Activated B cell treated with CpG ODN at 0.5 μM for 24 hours (primary cell): Measurements from ENCODE around the gene SMIM12. TPM values are rescaled to one million over a fixed set of nuclear protein-coding genes. Genes with fewer than 3 reads are reported as not detected.

Experiments
- ATAC-seq: fragments of 200-7000 bp; cut with Tn5 transposase; one replicate; pipeline ENCODE4 v1.10.0; 2021; ENCODE audit warnings: low read depth, mild to moderate bottlenecking, moderate library complexity
- CTCF ChIA-PET: fragments of 350-600 bp; sonication (Branson Sonifier 250); formaldehyde crosslinking; loops from one replicate; lab custom pipeline; 2021; ENCODE audit warnings: antibody characterized with exemption; lab: Charles Lee
- POLR2A ChIA-PET: fragments of 350-600 bp; sonication (Branson Sonifier 250); formaldehyde crosslinking; loops from one replicate; lab custom pipeline; 2021; ENCODE audit warnings: antibody characterized with exemption; lab: Charles Lee
- DNase-seq: peaks from one replicate; pipeline ENCODE4 v3.0.0; 2022
- H3K27ac Mint-ChIP-seq: one replicate; pipeline ENCODE4 v1.8.0; 2020; ENCODE audit warnings: mixed read lengths
- H3K27me3 Mint-ChIP-seq: one replicate; pipeline ENCODE4 v1.8.0; 2021; ENCODE audit warnings: mixed read lengths
- H3K36me3 Mint-ChIP-seq: one replicate; pipeline ENCODE4 v1.8.0; 2021; ENCODE audit warnings: low read depth, mixed read lengths
- H3K4me1 Mint-ChIP-seq: one replicate; pipeline ENCODE4 v1.8.0; 2021; ENCODE audit warnings: mixed read lengths
- H3K4me3 Mint-ChIP-seq: one replicate; pipeline ENCODE4 v1.8.0; 2020; ENCODE audit warnings: mild to moderate bottlenecking, mixed read lengths
- H3K9me3 Mint-ChIP-seq: one replicate; pipeline ENCODE4 v1.8.0; 2020; ENCODE audit warnings: mixed read lengths
- intact Hi-C: fragments of 100-400 bp; cut with micrococcal nuclease; formaldehyde crosslinking; loops from one replicate; pipeline ENCODE4 v1.15.1; 2024
- total RNA-seq: library from RNA; stranded (reverse); gene quantifications from 2 replicates; pipeline ENCODE4 v1.2.3, GENCODE V29; 2022
- TF ChIP-seq, protein P1 (sequence below): fragments of 200-600 bp; IDR thresholded peaks from one replicate; pipeline ENCODE4 v1.8.0; 2022; ENCODE audit warnings: antibody characterized with exemption, mild to moderate bottlenecking

Gene SMIM12
- total RNA-seq, 1 donor from 2014 or later, result 45.9 TPM

DNA sequence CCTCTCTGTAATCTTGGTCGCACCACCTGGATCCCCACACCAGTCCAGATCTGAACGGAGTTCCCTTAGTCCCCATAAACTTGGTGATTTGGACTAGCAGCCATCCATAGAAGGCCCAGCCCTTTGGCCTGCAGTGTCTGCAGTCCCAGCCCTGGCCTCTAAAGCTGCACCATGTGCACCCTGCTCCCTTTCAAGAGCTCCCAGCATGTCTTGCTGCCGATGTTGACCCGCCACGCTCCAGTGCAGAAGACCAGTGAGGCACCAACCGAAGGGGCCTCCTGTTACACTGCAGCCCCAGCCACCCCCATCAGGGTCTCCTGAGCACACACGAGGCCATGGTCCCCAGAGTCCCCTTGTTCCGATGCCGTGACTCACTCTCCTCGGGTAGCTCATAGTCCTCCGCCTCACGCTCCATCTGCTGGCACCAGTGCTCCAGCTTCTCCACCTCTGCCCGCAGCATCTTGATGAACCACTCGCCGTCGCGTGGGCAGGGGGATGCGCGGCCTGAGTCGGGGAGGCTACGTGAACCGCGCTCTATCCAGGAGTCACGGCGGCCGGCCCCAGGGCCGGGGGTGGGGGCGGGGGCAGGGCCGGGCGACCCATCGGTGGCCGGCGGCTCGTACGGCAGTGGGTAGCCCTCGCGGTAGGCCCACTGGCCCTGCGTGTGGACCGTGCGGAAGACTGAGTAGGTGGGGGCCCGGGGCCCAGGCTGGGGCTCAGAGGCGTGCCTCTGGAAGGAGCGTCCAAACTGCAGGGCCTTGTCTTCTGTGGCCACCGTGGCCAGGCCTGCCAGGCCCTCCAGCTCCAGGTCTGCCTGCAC lies 8.9 kb upstream of the SMIM12 start:
- TF ChIP-seq, protein P1, sequence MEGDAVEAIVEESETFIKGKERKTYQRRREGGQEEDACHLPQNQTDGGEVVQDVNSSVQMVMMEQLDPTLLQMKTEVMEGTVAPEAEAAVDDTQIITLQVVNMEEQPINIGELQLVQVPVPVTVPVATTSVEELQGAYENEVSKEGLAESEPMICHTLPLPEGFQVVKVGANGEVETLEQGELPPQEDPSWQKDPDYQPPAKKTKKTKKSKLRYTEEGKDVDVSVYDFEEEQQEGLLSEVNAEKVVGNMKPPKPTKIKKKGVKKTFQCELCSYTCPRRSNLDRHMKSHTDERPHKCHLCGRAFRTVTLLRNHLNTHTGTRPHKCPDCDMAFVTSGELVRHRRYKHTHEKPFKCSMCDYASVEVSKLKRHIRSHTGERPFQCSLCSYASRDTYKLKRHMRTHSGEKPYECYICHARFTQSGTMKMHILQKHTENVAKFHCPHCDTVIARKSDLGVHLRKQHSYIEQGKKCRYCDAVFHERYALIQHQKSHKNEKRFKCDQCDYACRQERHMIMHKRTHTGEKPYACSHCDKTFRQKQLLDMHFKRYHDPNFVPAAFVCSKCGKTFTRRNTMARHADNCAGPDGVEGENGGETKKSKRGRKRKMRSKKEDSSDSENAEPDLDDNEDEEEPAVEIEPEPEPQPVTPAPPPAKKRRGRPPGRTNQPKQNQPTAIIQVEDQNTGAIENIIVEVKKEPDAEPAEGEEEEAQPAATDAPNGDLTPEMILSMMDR, result no peak
- no peaks in the 10 kb centered on the region for H3K36me3 Mint-ChIP-seq
- H3K27ac Mint-ChIP-seq, result no peak overlapping the region
- ChIA-PET CTCF (no interaction called here), POLR2A (interaction anchor here (2.9 kb wide), 1 partner anchor 9 kb away, joined by 12 read pairs; the partner anchor contains the start of gene SMIM12)
- no peaks in the 10 kb centered on the region for H3K9me3 Mint-ChIP-seq
- H3K4me3 Mint-ChIP-seq, result peak overlapping the region; percentile 68
- DNase-seq, result no peak
- H3K4me1 Mint-ChIP-seq, result peaks cover 17% of the 10 kb centered on the region
- ATAC-seq, result no peak
- peaks cover 3% of the 10 kb centered on the region for H3K27me3 Mint-ChIP-seq
- intact Hi-C loops, result no loop called here

DNA sequence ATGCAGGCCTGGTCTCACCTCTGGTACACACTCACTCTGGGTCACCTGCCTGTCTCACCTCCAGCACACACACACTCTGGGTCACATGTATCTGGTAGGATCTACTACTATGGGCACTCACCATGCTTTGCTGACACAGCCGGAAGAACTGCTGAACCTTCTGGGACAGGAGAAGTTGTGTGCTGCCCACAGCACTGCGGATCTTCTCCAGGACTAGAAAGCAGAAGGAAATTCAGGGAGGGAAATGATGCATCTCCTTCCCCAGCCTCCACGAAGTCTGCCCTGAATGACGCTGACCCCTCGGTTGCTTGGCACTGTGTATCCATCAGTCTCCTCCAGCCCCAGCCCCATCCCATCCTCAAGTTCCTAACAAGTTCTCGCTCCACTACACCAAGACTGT lies 7.9 kb upstream of the SMIM12 start:
- no peak for ATAC-seq
- TF ChIP-seq, protein P1, result no peak
- Mint-ChIP-seq H3K9me3 (no peaks in the 10 kb centered on the region), H3K27ac (no peak overlapping the region), H3K4me3 (no peak overlapping the region), H3K4me1 (peaks cover 17% of the 10 kb centered on the region), H3K36me3 (no peaks in the 10 kb centered on the region), H3K27me3 (no peaks in the 10 kb centered on the region)
- intact Hi-C loops, result no loop called here
- no peak for DNase-seq
- CTCF ChIA-PET, result interaction anchor here (1.5 to 1.7 kb wide), 3 partner anchors 14 to 431 kb away, joined by 4 to 8 read pairs (median 5); no protein-coding TSS in a partner anchor
- POLR2A ChIA-PET, result interaction anchor here (1.0 to 2.9 kb wide), 5 partner anchors 8 to 213 kb away, joined by 3 to 14 read pairs (median 6); partner anchors contain the start of genes SMIM12 and ZMYM6

DNA sequence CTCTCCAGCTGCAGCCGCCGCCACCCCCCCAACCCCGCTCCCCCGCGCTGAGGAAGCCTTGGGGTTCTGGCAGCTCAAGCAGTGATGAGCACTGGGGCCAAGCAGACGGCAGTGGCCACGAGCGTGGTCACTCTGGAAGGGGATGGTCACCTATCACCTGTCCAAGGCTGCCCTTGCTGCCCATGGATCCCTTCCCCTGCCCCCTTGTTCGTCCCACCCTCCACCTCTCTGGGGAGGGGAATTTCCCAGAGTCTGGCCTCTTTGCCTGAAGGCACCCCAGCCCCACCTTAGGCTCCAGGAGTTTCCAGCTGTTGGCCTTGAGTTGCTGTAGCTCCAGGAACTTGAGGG lies 7.2 kb upstream of the SMIM12 start:
- Mint-ChIP-seq H3K4me1 (peaks cover 17% of the 10 kb centered on the region), H3K27me3 (no peaks in the 10 kb centered on the region), H3K36me3 (no peaks in the 10 kb centered on the region), H3K27ac (peak overlapping the region; percentile 88), H3K9me3 (no peaks in the 10 kb centered on the region), H3K4me3 (peak overlapping the region; percentile 90)
- intact Hi-C loops, result loop anchor here (1.0 kb wide), 3 partner anchors 14 to 401 kb away; no protein-coding TSS in a partner anchor
- ChIA-PET CTCF (interaction anchor here (0.6 to 1.9 kb wide), 10 partner anchors 9 to 432 kb away, joined by 3 to 8 read pairs (median 3); partner anchors contain the start of genes DLGAP3, TMEM35B and ZMYM1), POLR2A (interaction anchor here (0.6 to 1.8 kb wide), 13 partner anchors 11 to 401 kb away, joined by 3 to 14 read pairs (median 5); partner anchors contain the start of genes SFPQ, TMEM35B, ZMYM1 and ZMYM4)
- no peak for DNase-seq
- no peak for ATAC-seq
- TF ChIP-seq, protein P1, result no peak

DNA sequence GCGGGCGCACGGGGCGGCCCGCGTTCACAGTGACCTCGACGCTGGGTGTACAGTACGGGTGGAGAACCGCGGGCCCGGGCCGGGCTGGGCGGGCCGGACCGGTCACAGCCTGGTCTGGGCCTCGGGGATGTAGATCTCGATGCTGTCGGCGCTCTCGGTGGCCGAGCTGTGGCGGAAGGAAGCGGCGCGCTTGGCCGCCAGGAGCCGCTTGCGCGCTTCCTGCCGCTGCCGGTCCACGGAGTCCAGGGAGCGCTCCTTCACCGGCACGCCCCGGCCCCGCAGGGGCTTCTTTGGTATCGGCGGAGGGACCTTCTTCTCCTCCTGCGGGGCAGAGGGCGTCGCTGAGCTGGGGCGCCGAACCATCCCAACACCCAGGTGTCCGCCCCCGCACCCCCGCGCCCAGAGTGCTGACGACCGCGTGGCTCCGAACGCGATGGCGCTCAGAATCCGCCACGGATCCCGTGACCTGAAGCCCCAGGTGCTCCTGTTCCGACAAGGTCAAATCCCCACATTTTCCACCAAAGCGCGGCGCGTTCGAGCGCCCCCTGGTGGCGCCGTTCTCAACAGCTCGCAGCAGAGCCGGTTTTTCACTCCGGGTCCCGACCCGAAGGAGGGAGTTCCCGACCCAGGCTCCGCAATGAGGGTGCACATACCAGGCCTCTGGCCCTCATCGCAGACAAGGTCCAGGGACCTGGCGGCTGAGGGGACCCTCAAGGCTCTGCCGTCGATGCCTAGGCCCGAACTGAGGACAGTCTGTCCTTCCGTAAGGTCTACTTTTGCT lies 6.6 kb upstream of the SMIM12 start:
- TF ChIP-seq, protein P1, result peak; percentile 93
- Mint-ChIP-seq H3K27ac (peak overlapping the region; percentile 88), H3K4me3 (peak overlapping the region; percentile 90), H3K27me3 (no peaks in the 10 kb centered on the region), H3K9me3 (no peaks in the 10 kb centered on the region), H3K4me1 (peaks cover 17% of the 10 kb centered on the region), H3K36me3 (no peaks in the 10 kb centered on the region)
- ChIA-PET POLR2A (interaction anchor here (0.6 to 1.8 kb wide), 12 partner anchors 10 to 402 kb away, joined by 3 to 14 read pairs (median 5); partner anchors contain the start of genes SFPQ, TMEM35B, ZMYM1 and ZMYM4), CTCF (interaction anchor here (0.6 to 1.9 kb wide), 11 partner anchors 9 to 979 kb away, joined by 3 to 8 read pairs (median 3); partner anchors contain the start of genes DLGAP3, TMEM35B and ZMYM1)
- intact Hi-C loops, result loop anchor here (1.0 kb wide), 3 partner anchors 14 to 401 kb away; no protein-coding TSS in a partner anchor
- ATAC-seq, result peak; percentile 80
- DNase-seq, result peak; percentile 95
